Naive thymus-derived CD8-positive, alpha-beta T cell (primary cell): ENCODE measurements around the gene GPR173. TPM values are rescaled to one million over a fixed set of nuclear protein-coding genes. Genes with fewer than 3 reads are reported as not detected.

Experiments used
- ATAC-seq, 2 donors: fragments of 150-1000 bp; cut with Tn5 transposase in 1 of 2; sonication (Bioruptor Pico), chemical (Tn5 transposase) in 1 of 2; 1 replicate in 1 of 2; 2 replicates in 1 of 2; pipeline ENCODE4 v1.10.0; 2021; ENCODE audit warnings: mild to moderate bottlenecking in 2 of 2, moderate library complexity in 2 of 2
- POLR2A ChIA-PET: fragments of 350-600 bp; sonication (Branson Sonifier 250); formaldehyde crosslinking; loops from one replicate; lab custom pipeline; 2021; ENCODE audit warnings: antibody characterized with exemption; lab: Charles Lee
- DNase-seq, 10 donors: peaks; one replicate each; pipeline versions ENCODE4 v3.0.0 to v3.0.0-alpha.2; 2020 to 2022
- H3K27ac Mint-ChIP-seq, 10 donors: one replicate each; pipeline ENCODE4 v1.8.0; 2020 to 2022; ENCODE audit warnings: mild to moderate bottlenecking in 10 of 10, mixed read lengths in 10 of 10, moderate library complexity in 4 of 10, inconsistent platforms in 1 of 10
- H3K27me3 Mint-ChIP-seq, 5 donors: one replicate each; pipeline ENCODE4 v1.8.0; 2021 to 2022; ENCODE audit warnings: mixed read lengths in 5 of 5
- H3K36me3 Mint-ChIP-seq, 3 donors: one replicate each; pipeline ENCODE4 v1.8.0; 2020 to 2022; ENCODE audit warnings: mixed read lengths in 3 of 3, mild to moderate bottlenecking in 2 of 3, inconsistent platforms in 1 of 3
- H3K4me1 Mint-ChIP-seq, 4 donors: one replicate each; pipeline ENCODE4 v1.8.0; 2021 to 2022; ENCODE audit warnings: mixed read lengths in 4 of 4
- H3K4me3 Mint-ChIP-seq, 10 donors: one replicate each; pipeline ENCODE4 v1.8.0; 2020 to 2022; ENCODE audit warnings: mild to moderate bottlenecking in 10 of 10, mixed read lengths in 10 of 10, moderate library complexity in 6 of 10, inconsistent platforms in 1 of 10
- H3K9me3 Mint-ChIP-seq, 9 donors: one replicate each; pipeline ENCODE4 v1.8.0; 2020 to 2022; ENCODE audit warnings: mixed read lengths in 9 of 9, mild to moderate bottlenecking in 3 of 9, inconsistent platforms in 1 of 9, moderate library complexity in 1 of 9
- polyA plus RNA-seq, 3 donors: library from polyadenylated mRNA; unstranded; fragments of 300-500 nt; fragmentation: Illumina TruSeq; gene quantifications; one replicate each; pipeline ENCODE4 v1.2.3, GENCODE V29; 2021
- total RNA-seq, 8 experiments: library from RNA in 2 of 8; stranded (reverse) in 2 of 8; gene quantifications; one replicate each; pipeline ENCODE4 v1.2.3 and lab custom pipeline; 2021 to 2026

Gene GPR173
- total and polyA plus RNA-seq, 5 experiments from 2014 or later = 0.11 to 0.49 (median 0.16) TPM; not detected in 2

DNA sequence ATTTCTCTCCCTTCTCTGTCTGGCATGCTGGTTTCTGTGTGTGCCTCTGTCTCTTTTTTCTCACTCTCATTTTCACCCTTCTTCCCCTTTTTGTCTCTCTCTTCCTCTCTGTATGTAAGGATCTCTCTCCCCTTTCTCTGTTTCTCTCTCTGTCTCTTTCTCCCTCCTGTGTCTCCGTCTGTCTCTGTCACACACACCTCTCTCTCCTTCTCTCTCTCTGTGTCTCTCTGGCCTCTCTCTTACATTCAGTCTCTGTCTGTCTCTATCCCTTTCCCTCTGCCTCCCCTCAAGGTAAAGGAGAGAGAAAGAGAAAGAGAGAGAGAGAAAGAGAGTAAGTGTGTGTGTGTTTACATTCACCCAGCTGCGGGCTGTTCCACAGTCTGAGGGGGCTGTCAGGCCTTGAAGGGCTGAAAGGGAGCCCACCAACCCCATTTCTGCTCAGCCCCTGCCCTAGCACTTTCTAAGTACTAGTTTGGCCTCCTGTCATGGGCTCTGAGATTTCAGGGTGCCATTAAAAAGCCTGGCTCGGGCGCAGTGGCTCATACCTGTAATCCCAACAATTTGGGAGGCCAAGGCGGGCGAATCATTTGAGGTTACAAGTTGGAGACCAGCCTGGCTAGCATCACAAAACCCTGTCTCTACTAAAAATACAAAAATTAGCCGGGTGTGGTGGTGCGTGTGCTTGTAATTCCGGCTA lies 24.0 kb downstream of the GPR173 start:
- Mint-ChIP-seq H3K27me3 (no peaks in the 10 kb centered on the region), H3K36me3 (no peaks in the 10 kb centered on the region), H3K4me1 (peaks cover 6 to 21% (median 14%) of the 10 kb centered on the region in 4 donors), H3K27ac (peak overlapping the region; percentile 80 to 98 (median 94)), H3K4me3 (peak overlapping the region; percentile 85 to 94 (median 88)), H3K9me3 (no peaks in the 10 kb centered on the region)
- DNase-seq (no peak), ATAC-seq (peak in 1 of 2 donors; percentile 5)
- POLR2A ChIA-PET = interaction anchor here (0.6 to 3.6 kb wide), 6 partner anchors 10 to 153 kb away, joined by 3 to 49 read pairs (median 4); partner anchors contain the start of gene TSPYL2

- Mint-ChIP-seq H3K4me1 (peaks cover 6 to 21% (median 14%) of the 10 kb centered on the region in 4 donors), H3K36me3 (no peaks in the 10 kb centered on the region), H3K27me3 (no peaks in the 10 kb centered on the region), H3K4me3 (peak overlapping the region in 7 of 10 donors; percentile 41 to 69 (median 58)), H3K9me3 (no peaks in the 10 kb centered on the region), H3K27ac (peak overlapping the region; percentile 33 to 93 (median 80))
- no peak for ATAC-seq
- no peak for DNase-seq
- POLR2A ChIA-PET = interaction anchor here (0.6 to 3.6 kb wide), 3 partner anchors 10 to 19 kb away, joined by 4 to 49 read pairs (median 5); partner anchors contain the start of gene TSPYL2
Measured at GRCh38 chrX:53073115-53073586, 24.6 kb downstream of the GPR173 start.

GRCh38 chrX:53075011-53075410 lies 26.4 kb downstream of the GPR173 start:
- ATAC-seq (no peak), DNase-seq (no peak)
- Mint-ChIP-seq H3K36me3 (no peaks in the 10 kb centered on the region), H3K27me3 (no peaks in the 10 kb centered on the region), H3K4me3 (no peak overlapping the region), H3K9me3 (no peaks in the 10 kb centered on the region), H3K4me1 (peaks cover 6 to 21% (median 16%) of the 10 kb centered on the region in 4 donors), H3K27ac (peak overlapping the region in 2 of 10 donors; percentile 4 to 32)
- POLR2A ChIA-PET = no interaction called here

GRCh38 chrX:53076671-53077070 lies 28.1 kb downstream of the GPR173 start:
- ATAC-seq (no peak), DNase-seq (no peak)
- peaks cover 6 to 27% (median 20%) of the 10 kb centered on the region in 4 donors for H3K4me1 Mint-ChIP-seq
- no peaks in the 10 kb centered on the region for H3K9me3 Mint-ChIP-seq
- no peaks in the 10 kb centered on the region for H3K27me3 Mint-ChIP-seq
- no peak overlapping the region for H3K4me3 Mint-ChIP-seq
- POLR2A ChIA-PET = no interaction called here
- H3K27ac Mint-ChIP-seq = peak overlapping the region in 1 of 10 donors; percentile 68
- no peaks in the 10 kb centered on the region for H3K36me3 Mint-ChIP-seq

- Mint-ChIP-seq H3K27ac (peak overlapping the region in 2 of 10 donors; percentile 22 to 44), H3K4me3 (no peak overlapping the region), H3K4me1 (peaks cover 2 to 20% (median 12%) of the 10 kb centered on the region in 4 donors), H3K36me3 (no peaks in the 10 kb centered on the region), H3K9me3 (peaks cover 0 to 2% (median 0%) of the 10 kb centered on the region in 9 donors), H3K27me3 (peaks cover 0 to 3% (median 0%) of the 10 kb centered on the region in 5 donors)
- DNase-seq (no peak), ATAC-seq (no peak)
- POLR2A ChIA-PET = interaction anchor here (2.0 kb wide), 1 partner anchor 11 kb away, joined by 7 read pairs; no protein-coding TSS in a partner anchor
Measured at GRCh38 chrX:53077207-53078197, 28.9 kb downstream of the GPR173 start.

- peaks cover 0 to 6% (median 0%) of the 10 kb centered on the region in 3 donors for H3K36me3 Mint-ChIP-seq
Measured at GRCh38 chrX:53078943-53079342, 30.4 kb downstream of the GPR173 start.

DNA sequence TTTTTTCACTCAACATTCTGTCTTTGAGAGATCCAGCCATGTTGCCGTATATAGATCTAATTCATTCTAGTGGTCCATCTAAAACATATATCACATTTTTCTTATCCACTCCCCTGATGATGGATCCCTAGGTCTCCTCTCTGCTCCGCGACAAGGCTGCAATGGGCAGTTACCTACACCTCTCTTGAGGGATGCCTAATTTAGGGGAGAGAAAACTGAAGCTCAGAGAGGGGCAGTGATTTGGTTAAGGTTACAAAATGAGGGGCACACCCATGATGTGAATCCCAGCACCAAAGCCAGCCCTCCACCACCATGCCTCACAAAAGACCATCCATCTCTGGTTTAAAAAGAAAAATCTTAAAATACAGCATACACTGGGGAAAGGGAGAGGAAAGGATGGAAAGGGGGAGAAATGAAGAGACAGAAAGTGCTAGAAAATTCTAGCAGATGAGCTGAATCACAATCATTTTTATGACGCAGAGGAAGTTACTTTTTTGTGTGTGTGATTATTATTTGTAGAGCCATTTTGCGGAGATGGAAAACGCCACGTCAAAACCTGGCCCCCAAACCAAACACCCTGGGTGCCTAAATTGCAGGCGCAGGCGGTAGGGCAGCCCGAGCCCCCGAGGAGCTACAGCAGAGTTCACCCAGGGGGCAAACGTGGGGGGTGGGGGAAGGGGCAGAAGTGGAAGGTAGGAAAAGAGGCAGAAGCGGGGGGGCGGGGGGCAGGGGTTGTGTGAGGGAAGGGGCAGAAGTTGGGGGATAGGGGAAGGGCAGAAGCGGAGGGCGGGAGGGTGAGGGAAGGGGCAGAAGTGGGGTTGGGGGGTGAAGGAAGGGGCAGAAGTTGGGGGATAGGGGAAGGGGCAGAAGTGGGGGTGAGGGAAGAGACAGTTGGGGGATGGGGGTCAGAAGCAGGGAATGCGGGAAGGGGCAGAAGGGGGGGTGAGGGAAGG lies 32.3 kb downstream of the GPR173 start:
- ATAC-seq = no peak
- H3K27ac Mint-ChIP-seq = peak overlapping the region; percentile 88 to 99 (median 97)
- POLR2A ChIA-PET = interaction anchor here (0.6 to 5.0 kb wide), 6 partner anchors 8 to 1594 kb away, joined by 3 to 49 read pairs (median 8); partner anchors contain the start of gene KDM5C
- H3K36me3 Mint-ChIP-seq = peaks cover 0 to 24% (median 6%) of the 10 kb centered on the region in 3 donors
- H3K9me3 Mint-ChIP-seq = peaks cover 0 to 2% (median 0%) of the 10 kb centered on the region in 9 donors
- peaks cover 0 to 3% (median 0%) of the 10 kb centered on the region in 5 donors for H3K27me3 Mint-ChIP-seq
- peak in 6 of 10 donors; percentile 32 to 67 (median 48) for DNase-seq
- H3K4me3 Mint-ChIP-seq = peak overlapping the region; percentile 76 to 94 (median 89)
- peaks cover 19 to 43% (median 37%) of the 10 kb centered on the region in 4 donors for H3K4me1 Mint-ChIP-seq

More at GRCh38 chrX:53078943-53079342, 30.4 kb downstream of the GPR173 start:
- Mint-ChIP-seq H3K4me1 (peaks cover 10 to 31% (median 21%) of the 10 kb centered on the region in 4 donors), H3K9me3 (peaks cover 0 to 2% (median 0%) of the 10 kb centered on the region in 9 donors), H3K27ac (peak overlapping the region in 2 of 10 donors; percentile 37 to 70), H3K4me3 (no peak overlapping the region), H3K27me3 (peaks cover 0 to 3% (median 0%) of the 10 kb centered on the region in 5 donors)
- no peak for ATAC-seq
- DNase-seq = no peak
- POLR2A ChIA-PET = interaction anchor here (2.0 kb wide), 1 partner anchor 10 kb away, joined by 7 read pairs; no protein-coding TSS in a partner anchor

DNA sequence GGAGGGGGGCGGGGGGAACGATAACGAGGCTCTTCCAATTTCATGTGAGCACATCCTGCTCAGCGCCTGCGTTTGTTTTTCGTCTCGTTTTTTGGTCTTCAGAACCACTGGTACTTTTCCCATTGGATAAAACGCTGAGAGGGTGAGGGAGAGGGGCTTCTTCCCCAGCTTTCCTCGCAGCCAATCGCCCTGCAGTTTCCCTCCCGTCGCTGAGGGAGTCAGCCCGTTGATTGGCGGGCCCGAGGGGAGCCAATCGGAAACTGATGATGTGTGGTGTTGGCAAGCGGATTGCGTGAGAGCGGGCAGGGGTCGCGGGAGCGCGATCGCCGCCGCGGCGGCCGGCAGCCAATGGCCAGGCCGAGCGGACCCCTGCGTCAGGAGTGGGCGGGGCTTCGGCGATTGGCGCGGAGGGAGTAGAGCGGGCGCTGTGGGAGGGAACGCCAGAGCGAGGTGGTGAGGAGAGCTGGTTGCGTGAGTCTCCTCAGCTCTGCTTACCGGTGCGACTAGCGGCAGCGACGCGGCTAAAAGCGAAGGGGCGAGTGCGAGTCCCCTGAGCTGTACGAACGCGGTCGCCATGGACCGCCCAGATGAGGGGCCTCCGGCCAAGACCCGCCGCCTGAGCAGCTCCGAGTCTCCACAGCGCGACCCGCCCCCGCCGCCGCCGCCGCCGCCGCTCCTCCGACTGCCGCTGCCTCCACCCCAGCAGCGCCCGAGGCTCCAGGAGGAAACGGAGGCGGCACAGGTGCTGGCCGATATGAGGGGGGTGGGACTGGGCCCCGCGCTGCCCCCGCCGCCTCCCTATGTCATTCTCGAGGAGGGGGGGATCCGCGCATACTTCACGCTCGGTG lies 33.6 kb downstream of the GPR173 start, which contains the start of gene TSPYL2:
TSPYL2 (plus strand) TSS at position 443 of the 848 bp plus-strand sequence; CDS start at position 575, 132 bp downstream.
- Mint-ChIP-seq H3K36me3 (peaks cover 0 to 36% (median 7%) of the 10 kb centered on the region in 3 donors), H3K4me1 (peaks cover 20 to 50% (median 44%) of the 10 kb centered on the region in 4 donors)
- POLR2A ChIA-PET = interaction anchor here (0.7 to 5.0 kb wide), 10 partner anchors 10 to 1557 kb away, joined by 3 to 49 read pairs (median 7); partner anchors contain the start of genes KDM5C and PHF8

DNA sequence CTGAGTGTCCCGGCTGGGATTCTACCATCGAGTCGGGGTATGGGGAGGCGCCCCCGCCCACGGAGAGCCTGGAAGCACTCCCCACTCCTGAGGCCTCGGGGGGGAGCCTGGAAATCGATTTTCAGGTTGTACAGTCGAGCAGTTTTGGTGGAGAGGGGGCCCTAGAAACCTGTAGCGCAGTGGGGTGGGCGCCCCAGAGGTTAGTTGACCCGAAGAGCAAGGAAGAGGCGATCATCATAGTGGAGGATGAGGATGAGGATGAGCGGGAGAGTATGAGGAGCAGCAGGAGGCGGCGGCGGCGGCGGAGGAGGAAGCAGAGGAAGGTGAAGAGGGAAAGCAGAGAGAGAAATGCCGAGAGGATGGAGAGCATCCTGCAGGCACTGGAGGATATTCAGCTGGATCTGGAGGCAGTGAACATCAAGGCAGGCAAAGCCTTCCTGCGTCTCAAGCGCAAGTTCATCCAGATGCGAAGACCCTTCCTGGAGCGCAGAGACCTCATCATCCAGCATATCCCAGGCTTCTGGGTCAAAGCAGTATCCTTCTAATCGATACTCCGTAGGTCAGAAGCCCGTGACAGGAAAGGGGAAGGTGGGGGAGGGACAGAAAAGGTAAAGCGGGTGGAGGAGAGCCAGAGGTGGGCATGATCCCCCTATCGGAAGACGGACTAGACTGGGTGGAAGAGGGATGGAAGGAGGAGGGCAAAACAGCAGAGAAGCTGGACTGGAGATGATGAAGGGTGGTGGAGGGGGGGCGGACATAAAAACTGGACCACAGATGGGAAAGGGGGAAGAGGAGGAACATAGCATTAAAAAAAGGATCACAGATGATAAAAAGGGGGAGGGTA lies 34.4 kb downstream of the GPR173 start:
- peak overlapping the region; percentile 82 to 96 (median 91) for H3K4me3 Mint-ChIP-seq
- peaks cover 0 to 2% (median 0%) of the 10 kb centered on the region in 9 donors for H3K9me3 Mint-ChIP-seq
- ATAC-seq (no peak), DNase-seq (no peak)
- peaks cover 0 to 37% (median 7%) of the 10 kb centered on the region in 3 donors for H3K36me3 Mint-ChIP-seq
- H3K27me3 Mint-ChIP-seq = peaks cover 0 to 3% (median 0%) of the 10 kb centered on the region in 5 donors
- POLR2A ChIA-PET = interaction anchor here (0.6 to 5.0 kb wide), 8 partner anchors 10 to 1556 kb away, joined by 5 to 49 read pairs (median 8); partner anchors contain the start of genes KDM5C and PHF8
- peak overlapping the region; percentile 85 to 98 (median 96) for H3K27ac Mint-ChIP-seq
- peaks cover 20 to 58% (median 52%) of the 10 kb centered on the region in 4 donors for H3K4me1 Mint-ChIP-seq

More for the DNA sequence above, 33.6 kb downstream of the GPR173 start, which contains the start of gene TSPYL2:
- Mint-ChIP-seq H3K27ac (peak within 1 kb of the TSS; percentile 95 to 98 (median 98)), H3K9me3 (peaks cover 0 to 2% (median 0%) of the 10 kb centered on the region in 9 donors), H3K27me3 (peaks cover 0 to 3% (median 0%) of the 10 kb centered on the region in 5 donors), H3K4me3 (peak within 1 kb of the TSS; percentile 82 to 96 (median 91))
- DNase-seq (peak; percentile 82 to 97 (median 93)), ATAC-seq (peak; percentile 83 to 84)
